GM19324 (cell line): Measurements from ENCODE around the gene BTBD10.

Experiments used
- ATAC-seq: cut with Tn5 transposase; IDR thresholded peaks from one replicate; pipeline ENCODE4 v1.9.1; 2021; ENCODE audit warnings: mild to moderate bottlenecking, moderate library complexity; ENCODE audit not compliant: unreplicated experiment, low FRiP score

BTBD10 gene

GRCh38 chr11:13343067-13343466 is 120.0 kb downstream of the BTBD10 start:
- peak; percentile 39 for ATAC-seq

- no peak for ATAC-seq
These were observed 122.0 kb downstream of the BTBD10 start for GRCh38 chr11:13341026-13341425.

GRCh38 chr11:13339195-13340153 is 123.5 kb downstream of the BTBD10 start:
- no peak for ATAC-seq

GRCh38 chr11:13338427-13339069 is 124.5 kb downstream of the BTBD10 start:
- no peak for ATAC-seq

GRCh38 chr11:13338019-13338426 is 125.0 kb downstream of the BTBD10 start:
- ATAC-seq = no peak
